ENCODE measurements around the gene IL1B.

DNA sequence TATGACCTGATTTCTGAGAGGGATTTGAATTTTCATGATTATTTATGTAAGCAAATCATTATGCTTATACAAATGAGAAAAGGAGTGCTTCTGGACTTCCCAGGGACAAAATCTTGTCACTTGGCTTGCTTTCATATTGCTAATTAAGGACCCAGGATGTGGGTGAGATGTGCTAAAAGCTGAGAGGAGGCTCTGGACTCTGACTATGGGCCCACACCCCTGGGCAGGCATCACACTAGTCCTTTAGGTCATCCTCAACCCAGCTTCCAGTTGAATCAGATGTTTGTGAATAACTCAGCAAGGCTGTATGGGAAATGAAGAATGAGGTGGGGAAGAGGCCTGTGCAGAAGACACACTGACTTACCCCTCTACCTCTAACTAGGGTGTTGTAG is 11.9 kb downstream of the IL1B start:
- TF ChIP-seq GATA2 (IDR thresholded peaks at IDR 0.05; ENCODE audit: low read depth, low read length) (no peak), GATA3 (IDR thresholded peaks at IDR 0.05; ENCODE audit: low read depth, low read length) (no peak)

All from SH-SY5Y (cell line).